A549 (cell line): ENCODE data around the gene ZNRF2.

Experiments used
- BCL3 ChIP-seq: fragments of >200 bp; sonication (Bioruptor Twin); formaldehyde crosslinking; IDR thresholded peaks from 3 replicates; pipeline ENCODE4 v1.6.1; 2016
- BHLHE40 ChIP-seq: IDR thresholded peaks from 2 replicates; pipeline ENCODE4 v1.6.1; 2012; ENCODE audit warnings: low read depth, low read length, inconsistent platforms
- CTCF ChIP-seq: fragments of >200 bp; sonication (Bioruptor Twin); formaldehyde crosslinking; IDR thresholded peaks from 3 replicates; pipeline ENCODE4 v1.5.1; 2016
- E2F6 ChIP-seq: IDR thresholded peaks from 2 replicates; pipeline ENCODE4 v1.6.1; 2012; ENCODE audit warnings: low read depth, borderline replicate concordance
- JUNB ChIP-seq: fragments of >200 bp; sonication (Bioruptor Twin); formaldehyde crosslinking; IDR thresholded peaks from 2 replicates; pipeline ENCODE4 v1.6.1; 2016
- NFE2L2 ChIP-seq: fragments of 150-350 bp; conservative IDR thresholded peaks from 2 replicates; pipeline ENCODE4 v1.6.1; 2014; ENCODE audit warnings: low read length
- RAD21 ChIP-seq, 2 experiments: fragments of >200 bp in 1 of 2; sonication (Bioruptor Twin) in 1 of 2; formaldehyde crosslinking in 1 of 2; IDR thresholded peaks in 1 of 2; conservative IDR thresholded peaks in 1 of 2; 2 replicates in 1 of 2; 3 replicates in 1 of 2; pipeline ENCODE4 v1.6.1; 2012 to 2018; ENCODE audit warnings: inconsistent platforms in 1 of 2
- RARB ChIP-seq: fragments of 250-450 bp; sonication (Bioruptor Pico); IDR thresholded peaks from 2 replicates; pipeline ENCODE4 v1.8.0; 2021; ENCODE audit warnings: mild to moderate bottlenecking, moderate library complexity
- SMC3 ChIP-seq: fragments of >200 bp; sonication (Bioruptor Twin); formaldehyde crosslinking; IDR thresholded peaks from 3 replicates; pipeline ENCODE4 v1.6.1; 2018; ENCODE audit warnings: inconsistent platforms
- ZFP36 ChIP-seq: fragments of 450-650 bp; IDR thresholded peaks from 2 replicates; pipeline ENCODE4 v1.6.1; 2014; ENCODE audit warnings: borderline replicate concordance; ENCODE audit not compliant: partially characterized antibody

GRCh38 chr7:30352169-30352568, 67.8 kb downstream of the ZNRF2 start:
- TF ChIP-seq E2F6 (no peak), JUNB (no peak), BHLHE40 (no peak), ZFP36 (no peak), RAD21 (conservative IDR thresholded peaks at IDR 0.05 in 1 of 2, IDR thresholded peaks at IDR 0.05 in 1 of 2) (peak; percentile 41 to 43), SMC3 (peak; percentile 39; the same call in 2 of the 3 replicates), CTCF (no peak; the same call in 2 of the 3 replicates), BCL3 (no peak), RARB (CRISPR knock-in tag) (no peak), NFE2L2 (no peak)
